SW 1271 (cell line): ENCODE measurements around the gene ADAT1.

Experiments
- DNase-seq, 2 experiments: peaks; one replicate each; lab custom pipeline; 2025; lab: John Stamatoyannopoulos, UW

ADAT1 gene

GRCh38 chr16:75576384-75576811, 46.7 kb downstream of the ADAT1 start:
- no peak for DNase-seq

GRCh38 chr16:75575958-75576357, 47.1 kb downstream of the ADAT1 start:
- no peak for DNase-seq

GRCh38 chr16:75573955-75574354, 49.1 kb downstream of the ADAT1 start:
- no peak for DNase-seq

- no peak for DNase-seq
Measured at GRCh38 chr16:75572864-75573542, 50.1 kb downstream of the ADAT1 start.

GRCh38 chr16:75570396-75571065, 52.5 kb downstream of the ADAT1 start:
- no peak for DNase-seq

GRCh38 chr16:75567911-75568310, 55.2 kb downstream of the ADAT1 start:
- DNase-seq: no peak

- no peak for DNase-seq
Measured at GRCh38 chr16:75566758-75567255, 56.3 kb downstream of the ADAT1 start.

GRCh38 chr16:75566040-75566757, 56.9 kb downstream of the ADAT1 start, which contains the start of gene GABARAPL2:
GABARAPL2 (plus strand) TSS chr16:75566379; CDS start chr16:75566487, 108 bp downstream.
- peak in 1 of 2 experiments; percentile 69 for DNase-seq

- no peak for DNase-seq
Measured at GRCh38 chr16:75565640-75566039, 57.4 kb downstream of the ADAT1 start.

- DNase-seq: no peak
Measured at GRCh38 chr16:75559564-75560372, 63.3 kb downstream of the ADAT1 start.

GRCh38 chr16:75558846-75559401, 64.2 kb downstream of the ADAT1 start:
- no peak for DNase-seq

- DNase-seq: no peak
Measured at GRCh38 chr16:75556431-75556950, 66.6 kb downstream of the ADAT1 start.

- peak; percentile 81 to 91 for DNase-seq
Measured at GRCh38 chr16:75555707-75556430, 67.2 kb downstream of the ADAT1 start, which contains the start of gene TMEM231. TMEM231 (minus strand) TSS chr16:75556252; CDS start chr16:75556209, 43 bp downstream.

- no peak for DNase-seq
Measured at GRCh38 chr16:75555213-75555706, 67.8 kb downstream of the ADAT1 start.

GRCh38 chr16:75552951-75553350, 70.1 kb downstream of the ADAT1 start:
- DNase-seq: no peak

- DNase-seq: no peak
Measured at GRCh38 chr16:75550211-75550662, 72.8 kb downstream of the ADAT1 start.
